G401 (cell line): Measurements from ENCODE around the gene MMP14. TPM values are rescaled to one million over a fixed set of nuclear protein-coding genes. Genes with fewer than 3 reads are reported as not detected.
"Not testable (repeated sequence)": the region's sequence is repeated elsewhere in the genome, so short reads cannot be mapped to it uniquely, and the experiment has no call there.

Source experiments
- DNase-seq: peaks from one replicate; pipeline ENCODE4 v3.0.0-alpha.2; 2015; ENCODE audit warnings: low spot score
- in situ Hi-C: cut with HindIII; loops from 2 replicates; pipeline ENCODE4 v1.10.0; 2016; ENCODE audit warnings: low sequenced_read_pairs, mixed read lengths
- total RNA-seq: library from RNA; depleted of rRNA; stranded (reverse); fragments of >200 nt; shearing (Covaris generic); gene quantifications from 2 replicates; pipeline ENCODE4 v1.2.3, GENCODE V29; 2014

The MMP14 gene
- total RNA-seq, 1 experiment from 2014 or later, result 298 TPM

- in situ Hi-C loops, result no loop called here
- peak; percentile 64 for DNase-seq
These were observed 16.8 kb downstream of the MMP14 start for GRCh38 chr14:22852940-22853767.

GRCh38 chr14:22854296-22854695 is 17.9 kb downstream of the MMP14 start:
- DNase-seq, in situ Hi-C loops: not testable (repeated sequence)

GRCh38 chr14:22854963-22855724 is 18.8 kb downstream of the MMP14 start:
- in situ Hi-C loops, result no loop called here
- DNase-seq, result no peak

GRCh38 chr14:22856428-22856827 is 20.0 kb downstream of the MMP14 start:
- in situ Hi-C loops, result no loop called here
- DNase-seq, result no peak

GRCh38 chr14:22860377-22860776 is 24.0 kb downstream of the MMP14 start:
- in situ Hi-C loops, DNase-seq: not testable (repeated sequence)

GRCh38 chr14:22861651-22862050 is 25.3 kb downstream of the MMP14 start:
- in situ Hi-C loops, result no loop called here
- no peak for DNase-seq

GRCh38 chr14:22864979-22865378 is 28.6 kb downstream of the MMP14 start:
- no peak for DNase-seq
- in situ Hi-C loops, result no loop called here

GRCh38 chr14:22865424-22866405 is 29.3 kb downstream of the MMP14 start:
- in situ Hi-C loops, result no loop called here
- no peak for DNase-seq

GRCh38 chr14:22866874-22867273 is 30.5 kb downstream of the MMP14 start:
- DNase-seq, result no peak
- in situ Hi-C loops, result no loop called here

GRCh38 chr14:22870811-22871223 is 34.4 kb downstream of the MMP14 start:
- DNase-seq, result no peak
- in situ Hi-C loops, result no loop called here

GRCh38 chr14:22871224-22872032 is 35.0 kb downstream of the MMP14 start, which contains the start of gene LRP10:
Gene LRP10 (plus strand): TSS chr14:22871740. CDS start chr14:22872304, 564 bp downstream.
- DNase-seq, result peak; percentile 71
- in situ Hi-C loops, result no loop called here

GRCh38 chr14:22872033-22872832 is 35.8 kb downstream of the MMP14 start:
- in situ Hi-C loops, result no loop called here
- peak; percentile 68 for DNase-seq

- in situ Hi-C loops, result no loop called here
- DNase-seq, result no peak
These were observed 36.6 kb downstream of the MMP14 start for GRCh38 chr14:22872833-22873520.

GRCh38 chr14:22875003-22875747 is 38.8 kb downstream of the MMP14 start:
- in situ Hi-C loops, result no loop called here
- no peak for DNase-seq

GRCh38 chr14:22875748-22876319 is 39.4 kb downstream of the MMP14 start:
- in situ Hi-C loops, result no loop called here

GRCh38 chr14:22877000-22877501 is 40.7 kb downstream of the MMP14 start:
- in situ Hi-C loops, result no loop called here
- DNase-seq, result no peak

More at GRCh38 chr14:22875748-22876319, 39.4 kb downstream of the MMP14 start:
- DNase-seq, result no peak
